Measurements from ENCODE around the gene BRIP1.

DNA sequence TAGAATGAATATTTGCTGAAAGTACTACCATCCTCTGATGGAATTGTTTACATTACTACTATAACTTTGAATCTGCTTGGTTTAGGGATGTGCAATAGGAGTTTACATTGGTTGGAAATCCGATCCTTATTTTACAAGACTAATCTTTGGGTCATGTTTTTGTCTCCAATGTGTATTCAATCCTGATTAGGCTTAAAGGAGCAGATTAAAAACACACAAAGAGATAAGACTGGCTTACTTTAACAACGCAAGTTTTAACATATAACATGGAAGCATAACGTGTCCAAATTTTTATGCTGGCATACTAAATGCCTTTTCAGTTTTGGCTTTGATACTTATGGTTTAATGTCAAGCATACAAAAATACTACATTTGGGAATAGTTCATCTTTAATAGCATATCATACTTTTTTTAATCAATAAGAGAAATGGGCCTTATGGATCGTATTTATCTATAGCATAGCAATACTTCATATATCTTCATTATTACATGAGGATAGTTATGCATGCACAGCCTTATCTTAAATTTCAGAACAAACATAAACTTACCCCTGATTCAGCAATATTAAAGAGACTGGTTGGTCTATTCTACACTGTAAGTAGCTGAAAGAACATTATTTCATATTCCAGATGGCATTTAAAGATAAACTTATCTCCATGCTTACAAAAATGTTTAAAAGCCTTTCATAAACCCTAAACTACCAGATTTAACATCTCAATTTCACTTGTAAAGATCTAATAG lies 202.4 kb downstream of the BRIP1 start:
- TF ChIP-seq, protein P1, sequence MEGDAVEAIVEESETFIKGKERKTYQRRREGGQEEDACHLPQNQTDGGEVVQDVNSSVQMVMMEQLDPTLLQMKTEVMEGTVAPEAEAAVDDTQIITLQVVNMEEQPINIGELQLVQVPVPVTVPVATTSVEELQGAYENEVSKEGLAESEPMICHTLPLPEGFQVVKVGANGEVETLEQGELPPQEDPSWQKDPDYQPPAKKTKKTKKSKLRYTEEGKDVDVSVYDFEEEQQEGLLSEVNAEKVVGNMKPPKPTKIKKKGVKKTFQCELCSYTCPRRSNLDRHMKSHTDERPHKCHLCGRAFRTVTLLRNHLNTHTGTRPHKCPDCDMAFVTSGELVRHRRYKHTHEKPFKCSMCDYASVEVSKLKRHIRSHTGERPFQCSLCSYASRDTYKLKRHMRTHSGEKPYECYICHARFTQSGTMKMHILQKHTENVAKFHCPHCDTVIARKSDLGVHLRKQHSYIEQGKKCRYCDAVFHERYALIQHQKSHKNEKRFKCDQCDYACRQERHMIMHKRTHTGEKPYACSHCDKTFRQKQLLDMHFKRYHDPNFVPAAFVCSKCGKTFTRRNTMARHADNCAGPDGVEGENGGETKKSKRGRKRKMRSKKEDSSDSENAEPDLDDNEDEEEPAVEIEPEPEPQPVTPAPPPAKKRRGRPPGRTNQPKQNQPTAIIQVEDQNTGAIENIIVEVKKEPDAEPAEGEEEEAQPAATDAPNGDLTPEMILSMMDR (IDR thresholded peaks at IDR 0.05; ENCODE audit: low read depth, low read length): no peak
- no peak for TF ChIP-seq EZH2phosphoT487 (IDR thresholded peaks at IDR 0.05; ENCODE audit: low read depth)

Measured in OCI-LY3 (cell line).